GM19438 (cell line): ENCODE data around the gene HOXA5.

Source experiments
- ATAC-seq: cut with Tn5 transposase; IDR thresholded peaks from one replicate; pipeline ENCODE4 v1.9.1; 2021; ENCODE audit warnings: low read depth; ENCODE audit not compliant: unreplicated experiment

HOXA5 gene

GRCh38 chr7:27182861-27183681 lies 39.6 kb upstream of the HOXA5 start:
- no peak for ATAC-seq

DNA sequence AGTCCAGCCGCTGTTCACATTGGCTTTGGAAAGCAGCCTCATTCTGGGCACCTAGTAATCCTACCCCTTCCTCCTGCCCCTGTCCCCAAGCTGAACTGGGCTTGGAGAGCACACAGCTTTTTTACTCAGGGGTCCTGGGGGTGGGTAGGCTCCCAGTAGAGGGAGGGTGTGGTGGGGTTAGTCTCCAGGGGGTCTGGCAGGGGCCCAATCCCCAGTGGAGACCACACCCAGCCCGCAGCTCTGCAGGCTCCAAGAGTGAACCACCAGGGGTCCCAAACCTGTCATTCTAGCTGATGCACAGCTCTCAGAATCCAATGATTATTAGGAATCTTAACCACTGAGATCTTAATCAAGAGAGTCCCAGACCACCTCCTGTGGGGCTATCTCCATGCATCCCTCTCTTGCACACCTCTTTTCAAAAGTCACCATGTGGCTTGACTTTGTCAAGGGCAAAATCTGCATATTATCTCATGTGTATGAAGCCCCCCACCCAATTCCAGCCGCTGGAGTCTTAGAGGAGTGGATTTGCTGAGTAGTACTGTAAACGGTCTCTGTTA lies 38.9 kb upstream of the HOXA5 start:
- no peak for ATAC-seq

- no peak for ATAC-seq
These were observed 38.4 kb upstream of the HOXA5 start for GRCh38 chr7:27181795-27182275.

GRCh38 chr7:27180431-27181420 lies 37.2 kb upstream of the HOXA5 start:
- no peak for ATAC-seq

DNA sequence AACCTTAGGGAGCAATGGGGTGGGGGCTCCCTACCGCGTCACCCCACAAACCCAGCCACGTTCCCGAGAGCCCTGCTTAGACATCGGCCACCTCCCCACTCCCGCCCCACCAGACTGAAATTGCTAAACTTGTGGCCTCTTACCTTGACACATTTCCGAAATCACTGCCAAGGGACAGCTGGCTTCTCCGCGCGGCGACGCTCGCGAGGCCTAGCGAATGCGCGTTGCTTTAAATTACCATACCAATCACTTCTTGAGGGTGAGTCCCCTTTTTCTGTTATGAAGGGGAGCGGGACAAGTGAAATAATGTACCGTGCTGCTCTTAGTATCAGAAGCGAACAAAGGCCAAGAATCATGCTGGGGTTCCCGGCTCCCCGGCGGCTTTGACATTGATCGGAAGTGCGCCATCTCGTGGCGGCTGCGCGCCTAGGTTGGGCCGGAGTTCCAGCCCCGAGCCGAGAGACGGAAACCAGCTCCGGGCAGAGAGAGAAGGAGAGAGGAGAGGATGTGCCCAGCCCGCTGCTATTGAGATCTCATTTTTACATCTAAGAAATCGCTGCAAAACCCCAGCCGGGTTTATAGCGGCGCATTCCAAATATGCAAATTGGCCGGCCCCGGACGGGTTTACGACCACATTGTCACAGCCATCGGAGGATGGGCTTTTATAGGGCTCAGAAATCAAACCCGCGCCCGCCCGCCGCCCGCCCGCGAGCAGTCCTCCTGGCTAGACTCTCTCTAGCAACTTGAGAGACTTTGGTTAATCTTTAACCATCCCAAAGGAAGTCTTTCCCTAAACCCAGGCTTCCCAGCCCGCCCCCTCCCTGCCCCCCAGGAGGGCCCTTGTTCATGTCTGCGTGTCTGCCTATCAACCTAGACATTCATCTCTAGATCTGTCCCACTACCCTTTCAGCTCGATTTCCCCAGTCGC lies 36.3 kb upstream of the HOXA5 start:
- no peak for ATAC-seq

- no peak for ATAC-seq
These were observed 35.5 kb upstream of the HOXA5 start for GRCh38 chr7:27179030-27179429.

DNA sequence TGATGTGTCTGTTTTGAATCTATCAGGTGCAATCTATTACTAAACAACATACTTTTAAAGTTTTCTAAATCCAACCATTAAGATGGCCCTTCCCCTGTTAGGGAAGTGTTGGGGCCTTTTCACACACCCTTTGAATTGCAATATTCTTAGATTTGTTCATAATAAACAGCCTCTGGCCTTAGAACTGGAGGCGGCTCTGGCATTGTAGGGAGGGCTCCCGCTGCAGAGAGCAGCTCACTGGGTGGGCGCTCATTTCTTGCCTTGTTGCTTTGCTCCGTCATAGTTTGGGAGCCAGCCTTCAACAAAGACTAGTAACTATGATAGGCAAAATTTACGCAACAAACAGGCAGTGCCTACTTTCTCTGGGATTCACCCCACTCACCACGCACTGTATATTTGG lies 34.9 kb upstream of the HOXA5 start:
- ATAC-seq: no peak

GRCh38 chr7:27177795-27178320 lies 34.4 kb upstream of the HOXA5 start:
- ATAC-seq: no peak

- no peak for ATAC-seq
These were observed 33.7 kb upstream of the HOXA5 start for GRCh38 chr7:27176962-27177794.

- ATAC-seq: no peak
These were observed 33.0 kb upstream of the HOXA5 start for GRCh38 chr7:27176524-27176845.

DNA sequence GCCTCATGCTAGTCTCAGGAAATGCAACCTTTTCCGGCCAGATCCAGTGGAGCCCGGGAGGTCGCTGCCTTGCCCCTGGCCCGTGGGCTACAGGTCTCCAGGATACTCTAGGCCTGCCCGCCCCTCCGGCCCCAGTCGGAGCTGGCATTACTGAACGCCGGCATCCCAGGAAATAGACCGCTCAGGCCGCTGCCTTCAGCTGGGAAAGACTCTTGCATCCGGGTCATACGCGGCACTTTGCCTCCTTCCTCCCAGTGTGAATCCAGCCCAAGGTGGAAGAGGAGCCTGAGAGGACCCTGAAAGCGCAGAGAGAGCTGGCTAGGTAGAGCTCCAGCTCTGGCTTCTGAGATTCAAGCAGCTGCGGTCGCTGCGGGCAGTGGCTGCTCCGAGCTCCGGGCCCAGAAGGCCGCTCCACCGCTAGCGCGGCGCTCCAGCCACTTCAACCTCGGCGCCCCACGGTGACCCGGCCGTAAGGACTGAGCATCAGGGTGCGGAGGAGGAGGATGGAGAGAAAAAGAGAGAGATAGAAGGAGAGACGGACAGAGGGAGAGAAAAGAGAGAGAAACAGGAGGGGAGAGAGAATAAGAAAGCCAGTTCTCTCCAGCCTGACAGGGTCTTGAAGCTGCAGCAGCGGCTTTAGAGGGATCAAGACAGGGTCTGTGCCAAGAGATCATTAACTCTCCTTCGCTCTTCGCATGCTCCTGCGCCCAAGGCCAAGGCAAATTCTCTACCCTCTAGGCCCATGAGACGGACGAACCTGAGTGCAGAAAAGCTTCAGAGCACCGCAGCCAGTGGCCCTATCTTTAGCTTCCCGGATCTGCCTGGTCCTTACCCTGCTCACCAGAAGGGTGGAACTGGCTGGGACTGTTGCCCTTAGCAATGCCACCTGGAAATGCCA lies 32.4 kb upstream of the HOXA5 start:
- no peak for ATAC-seq

GRCh38 chr7:27174874-27175625 lies 31.6 kb upstream of the HOXA5 start:
- no peak for ATAC-seq

GRCh38 chr7:27173956-27174873 lies 30.7 kb upstream of the HOXA5 start, which contains the start of gene HOXA10:
TSS of gene HOXA10 (minus strand) at chr7:27174320. CDS start at chr7:27174306, 14 bp downstream.
- no peak for ATAC-seq

DNA sequence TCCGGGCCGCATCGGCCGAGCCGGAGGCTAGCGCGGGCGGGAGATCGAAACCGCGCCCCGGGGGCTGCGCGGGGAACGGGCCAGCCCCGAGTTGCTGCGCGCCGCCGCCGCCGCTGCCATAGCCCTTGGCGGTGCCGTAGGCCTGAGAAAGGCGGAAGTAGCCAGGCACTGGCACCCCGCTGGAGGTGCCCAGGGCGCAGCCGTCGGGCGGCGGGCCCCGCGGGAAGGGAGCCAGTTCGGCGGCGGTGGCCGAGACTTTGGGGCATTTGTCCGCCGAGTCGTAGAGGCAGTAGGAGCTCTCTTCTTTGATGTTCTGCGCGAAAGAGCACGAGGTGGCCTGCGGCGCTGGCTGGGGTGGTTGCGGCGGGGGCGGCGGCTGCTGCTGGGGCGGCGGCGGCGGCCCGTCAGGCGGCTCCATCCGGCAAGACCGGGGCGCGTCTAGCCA lies 30.1 kb upstream of the HOXA5 start:
- no peak for ATAC-seq

- no peak for ATAC-seq
These were observed 29.5 kb upstream of the HOXA5 start for GRCh38 chr7:27172823-27173510.
